ENCODE measurements around the gene INPP4B. TPM values are rescaled to one million over a fixed set of nuclear protein-coding genes. Genes with fewer than 3 reads are reported as not detected.

Gene INPP4B
- total RNA-seq, 1 experiment from 2014 or later = 17.6 TPM

GRCh38 chr4:142272452-142272851 is 573.6 kb downstream of the INPP4B start:
- no peak overlapping the region for H3K27ac Mint-ChIP-seq (ENCODE audit: low read depth, unreplicated experiment)
- no peak for TF ChIP-seq CTCF (IDR thresholded peaks at IDR 0.05; ENCODE audit: unreplicated experiment)
- POLR2A ChIA-PET = interaction anchor here (0.7 to 1.2 kb wide), 2 partner anchors 13 to 29 kb away, joined by 3 read pairs; no protein-coding TSS in a partner anchor
- DNase-seq (ENCODE audit: unreplicated experiment) = no peak
- H3K4me1 Mint-ChIP-seq (ENCODE audit: insufficient read depth, unreplicated experiment) = peaks cover 12% of the 10 kb centered on the region
- intact Hi-C loops (cut with micrococcal nuclease) = no loop called here
- H3K4me3 Mint-ChIP-seq (ENCODE audit: unreplicated experiment) = no peak overlapping the region
- H3K27me3 Mint-ChIP-seq (ENCODE audit: insufficient read depth, unreplicated experiment) = no peaks in the 10 kb centered on the region
- H3K9me3 Mint-ChIP-seq (ENCODE audit: unreplicated experiment) = no peaks in the 10 kb centered on the region
- peaks cover 5% of the 10 kb centered on the region for H3K36me3 Mint-ChIP-seq (ENCODE audit: insufficient read depth, unreplicated experiment)
- CTCF ChIA-PET = no interaction called here
- no TSS peak for BruUV-seq (replicated peaks)

- Mint-ChIP-seq H3K27ac (ENCODE audit: low read depth, unreplicated experiment) (no peak overlapping the region), H3K27me3 (ENCODE audit: insufficient read depth, unreplicated experiment) (no peaks in the 10 kb centered on the region), H3K36me3 (ENCODE audit: insufficient read depth, unreplicated experiment) (peaks cover 5% of the 10 kb centered on the region), H3K9me3 (ENCODE audit: unreplicated experiment) (no peaks in the 10 kb centered on the region), H3K4me1 (ENCODE audit: insufficient read depth, unreplicated experiment) (peaks cover 12% of the 10 kb centered on the region), H3K4me3 (ENCODE audit: unreplicated experiment) (no peak overlapping the region)
- CTCF ChIA-PET = no interaction called here
- intact Hi-C loops (cut with micrococcal nuclease) = no loop called here
- DNase-seq (ENCODE audit: unreplicated experiment) = no peak
- POLR2A ChIA-PET = interaction anchor here (1.2 kb wide), 1 partner anchor 29 kb away, joined by 3 read pairs; no protein-coding TSS in a partner anchor
- no TSS peak for BruUV-seq (replicated peaks)
- TF ChIP-seq CTCF (IDR thresholded peaks at IDR 0.05; ENCODE audit: unreplicated experiment) = no peak
Measured at GRCh38 chr4:142271832-142272231, 574.3 kb downstream of the INPP4B start.

GRCh38 chr4:142267101-142267500 is 579.0 kb downstream of the INPP4B start:
- Mint-ChIP-seq H3K4me1 (ENCODE audit: insufficient read depth, unreplicated experiment) (peaks cover 36% of the 10 kb centered on the region), H3K27me3 (ENCODE audit: insufficient read depth, unreplicated experiment) (no peaks in the 10 kb centered on the region), H3K27ac (ENCODE audit: low read depth, unreplicated experiment) (no peak overlapping the region), H3K9me3 (ENCODE audit: unreplicated experiment) (no peaks in the 10 kb centered on the region), H3K4me3 (ENCODE audit: unreplicated experiment) (no peak overlapping the region), H3K36me3 (ENCODE audit: insufficient read depth, unreplicated experiment) (peaks cover 5% of the 10 kb centered on the region)
- BruUV-seq (replicated peaks) = no TSS peak
- ChIA-PET CTCF (no interaction called here), POLR2A (no interaction called here)
- DNase-seq (ENCODE audit: unreplicated experiment) = no peak
- TF ChIP-seq CTCF (IDR thresholded peaks at IDR 0.05; ENCODE audit: unreplicated experiment) = no peak
- intact Hi-C loops (cut with micrococcal nuclease) = no loop called here

GRCh38 chr4:142265946-142266345 is 580.2 kb downstream of the INPP4B start:
- no peak overlapping the region for H3K4me3 Mint-ChIP-seq (ENCODE audit: unreplicated experiment)
- no peak for TF ChIP-seq CTCF (IDR thresholded peaks at IDR 0.05; ENCODE audit: unreplicated experiment)
- ChIA-PET POLR2A (interaction anchor here (0.9 to 1.1 kb wide), 3 partner anchors 65 to 108 kb away, joined by 3 to 4 read pairs (median 3); no protein-coding TSS in a partner anchor), CTCF (interaction anchor here (1.2 kb wide), 1 partner anchor 16 kb away, joined by 5 read pairs; no protein-coding TSS in a partner anchor)
- intact Hi-C loops (cut with micrococcal nuclease) = no loop called here
- H3K27ac Mint-ChIP-seq (ENCODE audit: low read depth, unreplicated experiment) = peak overlapping the region; percentile 96
- H3K27me3 Mint-ChIP-seq (ENCODE audit: insufficient read depth, unreplicated experiment) = no peaks in the 10 kb centered on the region
- no peaks in the 10 kb centered on the region for H3K9me3 Mint-ChIP-seq (ENCODE audit: unreplicated experiment)
- H3K36me3 Mint-ChIP-seq (ENCODE audit: insufficient read depth, unreplicated experiment) = peaks cover 2% of the 10 kb centered on the region
- DNase-seq (ENCODE audit: unreplicated experiment) = no peak
- BruUV-seq (replicated peaks) = no TSS peak
- peaks cover 37% of the 10 kb centered on the region for H3K4me1 Mint-ChIP-seq (ENCODE audit: insufficient read depth, unreplicated experiment)
